GM19193 (cell line): ENCODE data around the gene NXT1.

Experiments used
- POLR2A ChIP-seq: IDR thresholded peaks from 4 replicates; pipeline ENCODE4 v1.6.1; 2011; ENCODE audit not compliant: insufficient read depth, insufficient read length; ENCODE audit errors: extremely low read depth

The NXT1 gene

GRCh38 chr20:23391707-23392310 is 41.2 kb downstream of the NXT1 start:
- no peak for TF ChIP-seq POLR2A

DNA sequence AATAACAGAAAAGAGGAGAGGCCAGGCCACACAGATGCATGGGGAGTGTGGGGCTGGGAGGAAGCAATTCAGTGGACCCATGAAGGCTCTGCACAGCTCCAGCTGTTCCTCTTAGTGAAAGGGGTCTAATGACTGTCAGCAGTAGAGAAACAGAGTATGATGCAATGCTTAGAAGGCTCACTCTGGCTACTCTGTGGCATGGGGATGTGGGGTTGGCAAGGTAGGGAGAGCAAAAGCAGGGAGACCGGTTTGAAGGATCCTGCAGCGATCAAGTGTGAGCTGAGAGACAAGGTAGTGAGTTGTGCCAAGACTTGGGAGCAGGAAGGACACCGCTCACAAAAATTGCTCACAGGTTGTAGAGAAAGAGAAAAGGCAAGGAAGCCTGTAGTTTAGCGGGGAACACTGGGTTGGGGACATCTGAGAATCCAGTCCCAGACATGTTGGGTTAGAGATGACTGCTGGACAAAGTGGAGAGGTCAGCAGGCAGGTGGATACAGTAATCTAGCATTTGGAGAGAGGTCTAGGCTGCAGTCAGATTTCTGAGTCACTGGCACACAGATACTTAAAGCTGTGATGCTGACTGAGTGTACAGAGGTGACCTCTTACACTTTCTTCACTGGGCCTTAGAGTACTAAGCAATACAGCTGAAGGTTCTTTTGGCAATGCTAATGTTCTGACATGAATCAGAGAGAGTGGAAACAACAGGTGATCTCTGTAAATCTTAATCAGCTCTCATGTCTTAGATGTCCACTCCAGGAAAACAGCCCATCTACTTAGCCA is 43.6 kb downstream of the NXT1 start:
- TF ChIP-seq POLR2A: no peak

- TF ChIP-seq POLR2A: no peak
Observed at GRCh38 chr20:23396950-23397627, 46.5 kb downstream of the NXT1 start.

- TF ChIP-seq POLR2A: no peak
Observed at GRCh38 chr20:23397961-23398360, 47.4 kb downstream of the NXT1 start.

DNA sequence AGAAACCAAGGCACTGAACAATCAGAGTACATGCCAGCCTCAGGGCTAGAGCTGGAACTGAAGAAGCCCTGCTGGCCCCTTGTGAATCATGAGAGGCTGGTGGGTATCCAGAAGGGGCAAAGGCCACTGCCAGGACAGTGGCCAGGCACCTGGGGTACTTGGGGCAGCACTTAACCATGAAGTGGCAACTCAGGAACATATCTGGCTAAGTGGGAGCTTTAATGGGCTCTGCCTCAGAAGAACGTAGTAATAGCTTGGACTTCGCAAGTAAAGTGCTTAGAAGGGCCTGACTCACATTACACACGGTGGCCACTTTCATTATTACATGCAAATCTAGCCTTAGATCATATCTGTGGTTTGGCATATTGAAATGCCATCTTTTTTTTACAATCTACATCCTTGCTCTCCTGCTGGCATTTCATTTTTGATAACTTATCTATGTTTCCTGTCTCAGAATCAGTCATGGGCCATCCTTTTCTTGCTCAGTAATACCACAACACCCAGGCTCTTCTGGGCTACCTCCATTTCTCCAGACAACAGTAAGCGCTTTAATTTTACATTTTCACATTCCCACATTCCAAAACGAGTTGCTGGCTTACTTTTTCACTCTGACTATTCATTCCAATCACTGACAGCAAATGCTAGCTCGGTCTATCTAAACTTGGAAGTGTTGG is 49.1 kb downstream of the NXT1 start:
- no peak for TF ChIP-seq POLR2A

GRCh38 chr20:23401051-23401450 is 50.5 kb downstream of the NXT1 start:
- no peak for TF ChIP-seq POLR2A

DNA sequence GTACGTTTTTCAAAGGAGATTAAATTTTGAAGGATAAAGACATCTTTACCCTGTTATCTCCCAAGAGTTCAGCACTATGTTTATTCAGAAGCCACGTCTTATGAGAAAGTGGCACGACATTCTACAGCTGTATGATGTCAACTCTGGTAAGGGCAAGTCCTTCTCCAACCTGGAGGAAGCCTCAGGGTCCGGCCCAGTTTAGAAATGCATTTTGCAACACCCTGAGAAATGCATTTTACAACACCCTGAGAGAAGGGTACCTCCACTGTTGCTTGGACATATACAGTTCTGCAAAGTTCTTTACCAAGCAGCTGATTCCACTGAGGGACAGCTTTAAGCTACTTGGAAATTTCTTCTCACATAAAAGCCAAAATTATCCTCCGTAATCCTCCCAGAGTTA is 53.2 kb downstream of the NXT1 start:
- no peak for TF ChIP-seq POLR2A

DNA sequence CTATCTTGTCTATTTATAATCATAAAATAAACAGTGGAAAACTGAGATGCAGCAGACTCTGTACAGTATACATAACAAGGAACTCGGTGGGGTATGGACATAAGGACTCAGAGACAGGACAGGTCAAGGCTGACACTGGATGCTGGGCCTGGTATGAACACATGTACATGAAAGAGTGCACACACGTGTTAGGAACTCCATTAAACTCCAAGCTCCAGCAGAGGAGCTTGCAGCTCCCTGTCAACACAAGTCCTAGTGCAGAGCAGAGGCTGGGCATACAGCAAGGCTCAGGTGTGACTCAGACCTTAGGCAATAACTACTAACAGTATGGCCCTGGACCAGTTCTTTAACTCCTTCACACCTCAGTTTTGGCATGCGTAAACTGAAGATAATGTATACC is 53.6 kb downstream of the NXT1 start:
- no peak for TF ChIP-seq POLR2A
